ENCODE measurements around the gene GAN.

GAN gene

GRCh38 chr16:81349608-81350305 is 35.0 kb downstream of the GAN start:
- no peak overlapping the region for H3K4me3 ChIP-seq (ENCODE audit: control insufficient read depth, low read depth, low read length)
- TF ChIP-seq CTCF (IDR thresholded peaks at IDR 0.05; ENCODE audit: control insufficient read depth, insufficient read depth, low read depth, low read length, missing control alignments): no peak
- no peak for DNase-seq (ENCODE audit: low read depth)

- DNase-seq (ENCODE audit: low read depth): no peak
- H3K4me3 ChIP-seq (ENCODE audit: control insufficient read depth, low read depth, low read length): no peak overlapping the region
- TF ChIP-seq CTCF (IDR thresholded peaks at IDR 0.05; ENCODE audit: control insufficient read depth, insufficient read depth, low read depth, low read length, missing control alignments): no peak
These were observed 35.5 kb downstream of the GAN start for GRCh38 chr16:81350306-81350615.

GRCh38 chr16:81353895-81354294 is 39.1 kb downstream of the GAN start:
- no peak overlapping the region for H3K4me3 ChIP-seq (ENCODE audit: control insufficient read depth, low read depth, low read length)
- no peak for TF ChIP-seq CTCF (IDR thresholded peaks at IDR 0.05; ENCODE audit: control insufficient read depth, insufficient read depth, low read depth, low read length, missing control alignments)
- no peak for DNase-seq (ENCODE audit: low read depth)

GRCh38 chr16:81357711-81358260 is 43.0 kb downstream of the GAN start:
- no peak for TF ChIP-seq CTCF (IDR thresholded peaks at IDR 0.05; ENCODE audit: control insufficient read depth, insufficient read depth, low read depth, low read length, missing control alignments)
- H3K4me3 ChIP-seq (ENCODE audit: control insufficient read depth, low read depth, low read length): no peak overlapping the region
- no peak for DNase-seq (ENCODE audit: low read depth)

- no peak for TF ChIP-seq CTCF (IDR thresholded peaks at IDR 0.05; ENCODE audit: control insufficient read depth, insufficient read depth, low read depth, low read length, missing control alignments)
- no peak for DNase-seq (ENCODE audit: low read depth)
- no peak overlapping the region for H3K4me3 ChIP-seq (ENCODE audit: control insufficient read depth, low read depth, low read length)
These were observed 44.1 kb downstream of the GAN start for GRCh38 chr16:81358860-81359259.

DNA sequence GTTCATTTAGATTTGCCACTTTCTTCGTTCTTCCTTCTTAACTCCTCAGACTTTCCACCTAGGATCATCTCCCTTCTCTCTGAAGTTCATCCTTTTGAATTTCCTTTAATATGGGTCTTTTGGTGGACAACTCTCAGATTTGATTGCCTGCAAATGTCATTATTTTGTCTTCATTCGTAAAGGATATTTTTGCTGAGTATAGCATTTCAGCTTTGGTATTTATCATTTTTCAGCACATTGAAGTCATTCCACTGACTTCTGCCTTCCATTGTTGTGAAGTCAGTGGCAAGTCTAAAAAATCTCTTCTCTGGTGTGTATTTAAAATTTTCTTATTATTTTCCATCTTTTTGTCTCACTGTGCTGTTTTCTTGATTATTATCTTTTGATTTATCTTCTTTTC is 45.4 kb downstream of the GAN start:
- no peak for DNase-seq (ENCODE audit: low read depth)

More for the DNA sequence above, 45.4 kb downstream of the GAN start:
- no peak overlapping the region for H3K4me3 ChIP-seq (ENCODE audit: control insufficient read depth, low read depth, low read length)
- TF ChIP-seq CTCF (IDR thresholded peaks at IDR 0.05; ENCODE audit: control insufficient read depth, insufficient read depth, low read depth, low read length, missing control alignments): no peak

All from AG09309 (cell line).